Kidney epithelial cell (primary cell): Measurements from ENCODE around the gene PHC3. TPM values are rescaled to one million over a fixed set of nuclear protein-coding genes. Genes with fewer than 3 reads are reported as not detected.

Source experiments
- DNase-seq: peaks from one replicate; pipeline ENCODE4 v3.0.0-alpha.2; 2010; ENCODE audit warnings: low read depth
- H3K27me3 ChIP-seq: 2 replicates; pipeline ENCODE4 v1.6.0; 2011; ENCODE audit warnings: low read length; ENCODE audit not compliant: control insufficient read depth, insufficient read depth
- H3K36me3 ChIP-seq: 2 replicates; pipeline ENCODE4 v1.5.1; 2011; ENCODE audit warnings: low read length; ENCODE audit not compliant: control insufficient read depth, insufficient read depth
- H3K4me3 ChIP-seq: 2 replicates; pipeline ENCODE4 v1.5.1; 2011; ENCODE audit warnings: low read depth, mild to moderate bottlenecking, control low read depth, low read length
- CTCF ChIP-seq: IDR thresholded peaks from 2 replicates; pipeline ENCODE4 v1.5.1; 2011; ENCODE audit warnings: mild to moderate bottlenecking, moderate library complexity, low read length, control low read depth, inconsistent platforms; ENCODE audit not compliant: insufficient read depth, poor library complexity, severe bottlenecking
- total RNA-seq: library from RNA; depleted of rRNA; stranded (reverse); fragments of >200 nt; gene quantifications from 2 replicates; pipeline ENCODE4 v1.2.3, GENCODE V29; 2015

Gene PHC3
- total RNA-seq, 1 donor from 2014 or later, result 22.4 TPM

DNA sequence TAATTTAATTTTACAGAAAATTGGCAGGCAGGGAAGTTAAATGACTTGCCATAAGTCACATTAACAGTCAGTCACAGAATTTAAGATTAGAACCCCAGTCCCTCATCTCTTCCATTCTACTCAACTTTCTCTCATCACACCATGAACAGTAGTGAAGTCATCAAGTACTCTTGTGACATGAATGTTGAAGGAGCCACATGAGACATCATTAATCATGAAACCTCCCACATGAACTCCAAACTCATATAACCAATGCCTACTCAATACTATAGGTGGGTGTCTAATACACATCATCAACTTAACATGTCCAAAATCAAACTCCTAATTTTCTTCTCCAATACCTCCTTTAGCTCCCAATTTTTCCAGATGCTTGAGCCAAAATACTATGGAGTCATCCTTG, 19.5 kb downstream of the PHC3 start:
- TF ChIP-seq CTCF, result no peak

GRCh38 chr3:170159933-170160332, 21.6 kb downstream of the PHC3 start:
- no peak for TF ChIP-seq CTCF
- no peaks in the 10 kb centered on the region for H3K27me3 ChIP-seq
- DNase-seq, result no peak
- H3K36me3 ChIP-seq, result no peaks in the 10 kb centered on the region
- no peak overlapping the region for H3K4me3 ChIP-seq

More for the DNA sequence above, 19.5 kb downstream of the PHC3 start:
- no peaks in the 10 kb centered on the region for H3K27me3 ChIP-seq
- no peak for DNase-seq
- H3K36me3 ChIP-seq, result no peaks in the 10 kb centered on the region
- H3K4me3 ChIP-seq, result no peak overlapping the region

- Histone ChIP-seq H3K4me3 (no peak overlapping the region), H3K36me3 (no peaks in the 10 kb centered on the region), H3K27me3 (no peaks in the 10 kb centered on the region)
- DNase-seq, result no peak
- no peak for TF ChIP-seq CTCF
These were observed 22.1 kb downstream of the PHC3 start for GRCh38 chr3:170159459-170159858.

DNA sequence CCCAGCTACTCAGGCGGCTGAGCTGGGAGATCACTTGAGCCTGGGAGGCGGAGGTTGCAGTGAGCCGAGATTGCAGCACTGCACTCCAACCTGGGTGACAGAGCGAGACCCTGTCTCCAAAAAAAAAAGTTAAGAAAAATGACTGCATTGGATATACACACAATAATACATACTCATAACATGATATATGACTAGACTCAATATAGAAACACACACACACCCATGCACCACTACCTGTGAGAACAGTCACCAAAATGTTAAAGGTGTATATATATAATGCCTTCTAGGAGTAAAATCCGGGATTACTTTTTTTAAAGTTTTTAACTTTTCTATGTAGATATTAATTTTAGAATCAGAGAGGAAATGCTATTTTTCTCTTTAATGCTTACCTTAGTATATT, 25.9 kb downstream of the PHC3 start:
- no peak for TF ChIP-seq CTCF
- H3K4me3 ChIP-seq, result no peak overlapping the region
- no peak for DNase-seq
- no peaks in the 10 kb centered on the region for H3K36me3 ChIP-seq
- no peaks in the 10 kb centered on the region for H3K27me3 ChIP-seq

- Histone ChIP-seq H3K27me3 (no peaks in the 10 kb centered on the region), H3K4me3 (no peak overlapping the region), H3K36me3 (no peaks in the 10 kb centered on the region)
- DNase-seq, result no peak
- TF ChIP-seq CTCF, result no peak
These were observed 26.9 kb downstream of the PHC3 start for GRCh38 chr3:170154569-170155143.

DNA sequence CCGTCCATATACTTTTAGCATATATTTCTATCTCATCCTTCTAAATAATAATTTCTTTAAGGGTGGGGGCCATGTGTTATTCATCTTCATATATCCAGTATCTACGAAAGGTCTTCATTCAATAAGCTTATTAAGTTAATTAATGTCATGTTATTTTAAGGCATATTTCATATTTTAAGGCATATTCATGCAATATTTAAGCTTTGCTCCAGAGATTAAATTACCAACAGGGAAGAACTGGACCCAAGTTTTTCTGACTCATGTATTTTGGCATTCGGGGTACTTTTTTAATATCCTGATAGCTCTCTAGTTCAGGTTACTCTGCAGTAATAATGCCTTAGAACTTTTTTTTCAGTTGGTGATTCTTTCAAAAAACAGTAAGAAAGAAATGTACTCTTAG, 27.4 kb downstream of the PHC3 start:
- Histone ChIP-seq H3K4me3 (no peak overlapping the region), H3K27me3 (no peaks in the 10 kb centered on the region), H3K36me3 (no peaks in the 10 kb centered on the region)
- TF ChIP-seq CTCF, result no peak
- no peak for DNase-seq
